HG03521 (cell line): ENCODE results near the gene SLC25A25.
"Not testable (repeated sequence)": the region's sequence is repeated elsewhere in the genome, so short reads cannot be mapped to it uniquely, and the experiment has no call there.

Experiments
- ATAC-seq: cut with Tn5 transposase; IDR thresholded peaks from one replicate; pipeline ENCODE4 v1.9.1; 2021; ENCODE audit warnings: mild to moderate bottlenecking, moderate library complexity; ENCODE audit not compliant: unreplicated experiment

The SLC25A25 gene

GRCh38 chr9:128123451-128124080 is 55.5 kb downstream of the SLC25A25 start:
- ATAC-seq, result no peak

- no peak for ATAC-seq
Observed at GRCh38 chr9:128124451-128124850, 56.4 kb downstream of the SLC25A25 start.

GRCh38 chr9:128124873-128125579 is 57.0 kb downstream of the SLC25A25 start:
- ATAC-seq, result no peak

- ATAC-seq, result no peak
Observed at GRCh38 chr9:128125580-128126354, 57.7 kb downstream of the SLC25A25 start.

GRCh38 chr9:128127568-128127989 is 59.5 kb downstream of the SLC25A25 start, which contains the start of gene PTGES2:
TSS of gene PTGES2 (minus strand) at chr9:128127729. CDS start at chr9:128127717, 12 bp downstream.
- ATAC-seq, result peak; percentile 53

DNA sequence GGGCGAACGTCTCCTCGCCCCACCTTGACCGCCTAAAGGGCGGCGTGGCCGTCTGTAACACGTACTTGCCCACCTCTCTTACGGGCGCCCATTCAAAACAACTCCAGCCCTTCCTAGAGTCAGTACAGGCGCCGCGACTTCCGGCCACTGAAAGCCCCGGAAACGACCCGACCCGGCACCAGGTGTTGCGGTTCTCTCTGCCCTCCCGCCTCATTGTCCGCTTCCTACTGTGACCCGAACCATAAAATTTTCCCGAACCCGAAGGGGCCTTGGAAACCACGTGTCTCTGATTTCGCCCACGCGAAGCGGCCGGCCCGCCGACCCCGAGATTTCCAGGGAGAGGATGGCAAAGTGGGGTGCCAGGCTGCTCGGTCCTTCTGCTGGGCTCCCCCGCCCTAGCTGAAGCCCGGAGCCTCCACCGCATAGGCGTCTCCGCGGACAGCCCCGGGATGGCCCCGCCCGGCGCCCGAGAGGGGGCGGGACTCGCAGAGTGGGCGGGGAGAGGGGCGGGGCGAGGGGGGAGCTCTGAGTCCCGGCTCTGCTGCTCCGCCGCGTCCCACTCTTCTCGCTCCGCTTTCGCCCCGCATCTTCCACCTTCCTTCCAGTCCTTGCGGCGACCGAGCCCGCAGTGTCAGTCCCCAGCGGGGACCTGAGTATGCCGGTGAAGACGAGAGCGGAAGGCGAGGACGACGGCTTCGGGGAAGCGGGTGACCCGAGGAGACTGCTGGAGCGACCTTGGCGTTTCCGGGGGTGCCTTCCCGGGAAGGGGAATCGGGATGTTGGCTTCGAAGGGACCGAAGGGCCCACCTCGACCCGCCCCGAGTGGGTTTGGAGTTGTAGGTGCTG is 60.2 kb downstream of the SLC25A25 start:
- peak; percentile 57 for ATAC-seq

GRCh38 chr9:128128836-128129590 is 61.0 kb downstream of the SLC25A25 start:
- ATAC-seq, result no peak

- not testable (repeated sequence) for ATAC-seq
Observed at GRCh38 chr9:128129976-128130590, 62.1 kb downstream of the SLC25A25 start.

- not testable (repeated sequence) for ATAC-seq
Observed at GRCh38 chr9:128130651-128131050, 62.6 kb downstream of the SLC25A25 start.

DNA sequence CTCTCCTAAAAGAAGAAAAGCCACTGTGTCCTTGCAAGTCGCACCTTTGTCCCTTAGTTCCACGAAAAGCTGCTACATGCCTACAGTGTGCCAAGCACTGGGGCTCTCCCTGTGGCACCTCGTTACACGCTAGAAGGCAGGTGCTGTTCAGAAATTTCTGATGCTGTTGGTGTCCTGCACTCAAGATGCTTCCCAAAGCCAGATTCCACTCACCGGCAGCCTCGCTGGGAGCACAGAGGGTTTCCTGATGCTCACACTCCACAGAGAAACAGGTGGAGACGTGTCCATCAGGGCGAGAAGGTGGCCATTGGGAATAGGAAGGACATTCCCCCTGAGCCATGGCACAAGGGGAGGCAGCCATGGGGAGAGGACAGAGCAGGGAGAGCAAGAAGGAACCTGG is 63.3 kb downstream of the SLC25A25 start:
- not testable (repeated sequence) for ATAC-seq

DNA sequence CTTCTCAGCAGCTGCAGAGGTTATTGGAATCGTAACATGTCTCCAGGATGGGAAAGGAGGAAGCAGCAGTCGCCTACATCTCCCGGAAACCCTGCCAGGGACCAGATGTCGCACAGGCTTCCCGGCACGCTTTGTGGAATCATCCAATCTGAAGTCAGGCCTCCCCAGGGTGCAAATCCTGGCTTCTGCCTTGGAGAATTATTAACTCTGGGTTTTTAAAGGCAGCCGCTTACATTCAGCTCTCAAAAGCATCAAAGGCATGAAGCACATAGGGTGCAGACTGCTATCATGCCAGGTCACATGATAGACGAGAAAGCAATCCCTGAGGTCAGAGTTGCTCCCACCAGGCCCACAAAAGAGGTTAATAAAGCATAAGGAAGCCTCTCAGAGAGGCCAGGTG is 64.1 kb downstream of the SLC25A25 start:
- ATAC-seq, result not testable (repeated sequence)

DNA sequence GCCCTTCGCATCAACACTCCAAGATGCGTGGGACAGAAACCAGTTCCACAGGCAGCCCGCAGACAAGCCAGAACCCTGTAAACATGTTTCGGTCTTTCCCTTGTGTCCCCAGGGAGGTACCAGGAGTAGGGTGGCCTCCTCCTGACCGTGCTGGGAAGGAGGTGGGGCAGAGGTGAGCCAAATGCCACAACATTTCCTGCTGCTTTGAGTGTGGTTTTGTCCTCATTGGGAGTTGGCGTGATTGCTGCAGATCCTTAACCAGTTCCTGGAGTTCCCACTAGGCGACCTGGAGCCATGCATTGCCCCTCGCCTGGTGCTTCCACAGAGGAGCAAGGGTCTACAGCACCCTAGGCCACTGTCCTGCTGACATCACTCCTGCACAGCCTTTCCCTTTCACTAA is 67.5 kb downstream of the SLC25A25 start:
- not testable (repeated sequence) for ATAC-seq

DNA sequence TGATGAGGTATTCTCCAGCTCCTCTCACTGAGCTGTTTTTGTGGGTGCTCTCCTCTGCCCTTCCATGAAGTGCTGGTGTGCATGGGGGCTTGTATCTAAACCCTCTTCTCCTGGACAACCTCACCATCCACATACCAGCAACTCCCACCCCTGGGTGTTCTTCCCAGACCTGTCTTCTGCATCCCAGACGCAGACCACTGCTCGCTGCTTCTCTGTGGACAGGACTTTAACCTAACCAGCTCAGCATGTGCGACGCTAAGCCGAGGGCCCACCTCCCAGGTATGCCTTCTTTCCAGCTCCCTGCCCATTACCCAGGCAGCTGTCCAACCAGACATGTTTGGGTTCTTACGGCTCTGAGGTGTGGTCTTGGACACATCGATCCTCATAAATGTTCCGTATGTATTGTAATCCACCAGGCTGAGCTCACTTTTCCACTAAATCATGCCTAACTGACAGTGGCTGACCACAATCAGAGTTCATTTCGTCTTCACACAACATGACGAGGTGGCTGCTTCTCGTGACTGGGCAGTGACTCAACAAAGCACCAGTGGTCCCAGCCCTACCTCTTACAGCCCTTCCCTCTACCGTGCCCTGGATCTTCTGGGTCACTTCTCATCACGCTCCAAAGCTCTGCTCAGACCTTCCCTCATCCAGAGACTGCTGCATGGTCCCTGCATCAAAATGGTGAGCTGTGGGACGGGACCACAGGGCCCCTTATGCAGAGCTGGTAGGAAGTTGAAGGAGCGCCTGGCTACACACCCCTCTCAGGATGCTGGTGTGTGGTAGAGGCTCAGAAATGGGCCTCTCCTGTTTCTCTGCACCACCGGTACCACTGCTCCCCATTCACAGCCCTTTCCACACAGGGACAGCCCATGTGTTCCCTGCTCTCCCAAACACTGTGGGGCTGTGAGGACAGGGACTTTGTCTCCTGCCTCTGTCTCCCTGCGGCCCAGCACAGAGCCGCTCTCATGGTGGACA is 69.1 kb downstream of the SLC25A25 start:
- no peak for ATAC-seq

GRCh38 chr9:128138001-128138400 is 70.0 kb downstream of the SLC25A25 start:
- no peak for ATAC-seq

DNA sequence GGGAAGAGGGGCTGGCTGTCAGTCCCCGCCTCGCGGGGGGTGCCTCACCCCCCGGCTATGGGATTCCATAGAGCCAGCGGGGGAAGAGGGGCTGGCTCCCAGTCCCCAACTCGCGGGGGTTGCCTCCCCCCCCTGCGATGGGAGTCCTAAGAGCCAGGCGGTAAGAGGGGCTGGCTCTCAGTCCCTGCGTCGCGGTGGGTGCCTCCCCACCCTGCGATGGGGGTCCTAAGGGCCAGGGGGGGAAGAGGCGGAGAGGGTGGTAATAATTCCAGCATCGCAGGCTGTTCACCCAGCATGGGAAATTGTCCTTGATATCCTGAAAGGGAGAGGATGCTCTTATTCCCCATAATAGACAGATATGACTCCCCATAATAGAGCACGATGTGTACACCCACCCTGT is 71.6 kb downstream of the SLC25A25 start:
- ATAC-seq, result no peak

DNA sequence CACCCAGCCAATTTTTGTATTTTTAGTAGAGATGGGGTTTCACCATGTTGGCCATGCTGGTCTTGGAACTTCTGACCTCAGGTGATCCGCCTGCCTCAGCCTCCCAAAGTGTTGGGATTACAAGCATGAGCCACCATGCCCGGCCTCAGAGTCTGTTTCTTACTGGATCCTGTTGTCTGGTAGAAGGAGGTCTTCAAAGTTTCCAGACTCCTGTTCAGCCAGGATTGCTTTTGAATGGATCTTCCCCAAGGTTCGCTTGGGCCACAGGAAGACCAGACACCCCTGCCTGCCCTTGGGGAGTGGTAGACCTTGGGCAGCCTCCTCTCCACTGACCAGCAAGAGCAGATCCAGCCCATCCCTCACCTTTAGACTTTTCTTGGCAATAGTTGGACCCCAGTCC is 73.6 kb downstream of the SLC25A25 start:
- no peak for ATAC-seq

- ATAC-seq, result no peak
Observed at GRCh38 chr9:128142061-128142460, 74.0 kb downstream of the SLC25A25 start.

GRCh38 chr9:128142596-128142995 is 74.6 kb downstream of the SLC25A25 start:
- no peak for ATAC-seq
